Measurements from ENCODE around the gene MDC1.

The MDC1 gene

DNA sequence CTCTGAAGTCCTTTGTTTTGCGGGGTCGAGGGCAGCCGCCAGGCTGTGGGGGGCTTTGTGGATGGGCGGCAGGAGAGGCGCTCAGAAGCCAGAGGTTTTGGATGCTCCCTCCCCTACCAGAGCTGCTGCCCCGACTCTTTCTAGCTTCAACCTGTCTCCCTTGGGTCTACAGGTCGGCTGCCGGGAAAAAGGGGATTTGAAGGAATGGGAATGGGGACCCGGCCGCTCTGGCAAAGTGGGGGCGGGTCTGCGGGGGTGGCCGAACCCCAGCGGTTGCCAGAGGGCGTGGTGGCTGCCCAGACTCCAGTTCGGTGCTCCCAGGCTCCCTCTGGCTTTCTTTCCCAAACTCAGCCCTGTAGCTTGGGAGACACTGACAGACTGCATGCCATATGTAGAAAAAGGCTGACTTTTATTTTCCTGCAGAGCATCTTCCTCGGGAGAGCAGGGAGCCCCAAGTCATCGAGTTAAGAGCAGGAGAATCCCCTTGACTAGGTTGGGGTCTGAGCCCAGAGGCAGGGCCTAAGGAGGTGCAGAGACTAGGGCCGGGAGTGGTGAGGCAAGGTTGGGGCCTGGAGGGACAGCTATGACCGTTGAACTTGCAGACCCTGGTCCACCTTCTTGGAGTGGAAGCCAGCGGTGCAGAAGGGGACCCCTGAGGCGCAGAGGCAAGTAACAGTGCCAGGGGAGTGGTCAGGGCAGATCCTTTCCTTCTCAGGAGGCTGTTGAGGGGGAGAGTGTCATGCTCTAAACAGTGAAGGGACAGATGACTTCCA lies 29.2 kb downstream of the MDC1 start:
- peaks cover 16% of the 10 kb centered on the region for H3K4me1 ChIP-seq (ENCODE audit: insufficient read depth, low read length)
- peak overlapping the region; percentile 87 for H3K9ac ChIP-seq (ENCODE audit: low read depth, low read length)
- H3K9me3 ChIP-seq (ENCODE audit: control insufficient read depth, insufficient read depth, low read length), result no peaks in the 10 kb centered on the region
- H3K36me3 ChIP-seq (ENCODE audit: insufficient read depth, low read length), result no peaks in the 10 kb centered on the region

DNA sequence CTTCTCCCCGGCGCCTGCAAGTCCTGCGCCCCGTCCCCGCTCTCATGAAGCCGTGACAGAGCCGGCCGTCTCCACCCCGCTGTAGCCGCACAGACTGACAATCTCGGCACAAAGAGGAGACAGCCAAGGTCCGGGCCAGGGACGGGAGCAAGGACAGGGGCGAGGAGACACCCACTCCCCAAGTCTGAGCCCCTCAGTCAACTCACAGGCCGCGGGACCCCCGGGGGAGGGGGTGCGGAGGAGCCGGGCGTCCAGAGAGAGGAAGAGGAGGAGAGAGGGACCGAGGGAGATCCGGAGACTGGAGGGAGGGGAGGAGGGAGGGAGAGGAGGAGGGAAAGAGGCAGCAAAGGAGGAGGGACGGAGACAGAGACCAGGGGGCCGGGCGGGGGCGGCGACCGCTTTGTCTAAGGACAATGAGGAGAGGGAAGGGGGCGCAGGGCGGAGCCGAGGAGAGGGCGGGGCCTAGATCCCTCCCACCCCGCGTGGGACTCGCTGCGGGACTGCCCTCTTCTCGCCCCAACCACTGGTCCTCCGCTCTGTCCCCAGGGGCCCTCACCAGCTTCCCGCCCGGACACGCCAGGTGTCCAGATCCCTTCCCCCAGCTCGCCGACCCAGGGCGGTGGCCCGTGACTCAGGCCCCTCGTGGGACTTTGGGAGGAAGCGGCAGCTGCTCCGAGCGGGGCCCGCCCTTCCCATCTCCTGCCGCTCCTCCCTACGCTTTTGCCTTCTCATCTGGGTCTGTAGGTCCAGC lies 30.0 kb downstream of the MDC1 start:
- peaks cover 16% of the 10 kb centered on the region for H3K4me1 ChIP-seq (ENCODE audit: insufficient read depth, low read length)

DNA sequence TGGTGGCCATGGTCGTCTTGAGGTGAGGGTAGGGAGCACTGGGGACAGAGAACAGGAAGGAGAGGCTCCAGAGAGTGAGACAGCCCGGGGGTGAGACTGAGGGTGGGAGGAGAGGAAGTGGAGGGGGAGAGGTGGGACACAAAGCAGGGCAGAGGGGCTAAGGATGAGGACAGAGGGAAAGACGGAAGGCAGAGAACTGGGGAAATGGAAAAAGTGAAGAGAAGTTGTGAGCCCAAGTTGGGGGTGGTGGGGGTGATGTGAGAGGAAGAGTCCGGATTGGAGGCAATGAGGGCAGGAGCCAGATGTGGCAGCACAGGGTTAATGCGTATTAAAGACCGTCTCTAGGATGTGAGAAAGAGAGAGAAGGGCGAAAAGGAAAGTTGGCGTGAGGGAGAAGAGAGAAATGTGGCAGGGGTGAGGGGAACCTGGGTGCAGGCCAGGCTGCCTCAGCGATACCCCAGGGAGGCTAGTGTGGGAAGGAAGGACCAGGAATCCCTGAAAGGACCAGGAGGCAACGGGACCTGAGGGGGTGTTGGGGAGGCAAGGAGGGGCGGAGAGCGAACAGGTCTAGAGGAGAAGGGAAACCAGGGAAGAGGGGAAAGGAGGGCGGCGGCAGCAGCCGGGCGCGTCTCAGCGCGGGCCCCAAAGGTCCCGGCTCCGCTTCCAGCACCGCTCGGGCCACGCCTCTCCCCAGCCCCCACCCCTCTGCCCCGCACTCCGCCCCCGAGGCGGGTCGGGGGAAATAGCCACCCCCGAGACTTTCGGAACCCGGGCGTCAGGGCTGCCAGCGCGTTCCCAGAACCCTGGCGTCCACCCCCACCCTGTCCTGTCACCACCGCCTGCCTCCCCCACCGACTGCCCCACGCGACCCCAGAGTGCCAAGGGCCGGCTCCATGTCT lies 30.8 kb downstream of the MDC1 start, which contains the start of gene PPP1R18:
Gene PPP1R18 (minus strand): TSS at position 637 of the 899 bp plus-strand sequence. CDS start 627 bp downstream, at position 10.
- Histone ChIP-seq H3K9ac (ENCODE audit: low read depth, low read length) (peak within 1 kb of the TSS; percentile 87), H3K4me1 (ENCODE audit: insufficient read depth, low read length) (peaks cover 15% of the 10 kb centered on the region), H3K36me3 (ENCODE audit: insufficient read depth, low read length) (no peaks in the 10 kb centered on the region), H3K9me3 (ENCODE audit: control insufficient read depth, insufficient read depth, low read length) (no peaks in the 10 kb centered on the region)

More for the DNA sequence above, 30.0 kb downstream of the MDC1 start:
- no peaks in the 10 kb centered on the region for H3K36me3 ChIP-seq (ENCODE audit: insufficient read depth, low read length)
- H3K9me3 ChIP-seq (ENCODE audit: control insufficient read depth, insufficient read depth, low read length), result no peaks in the 10 kb centered on the region
- peak overlapping the region; percentile 87 for H3K9ac ChIP-seq (ENCODE audit: low read depth, low read length)

DNA sequence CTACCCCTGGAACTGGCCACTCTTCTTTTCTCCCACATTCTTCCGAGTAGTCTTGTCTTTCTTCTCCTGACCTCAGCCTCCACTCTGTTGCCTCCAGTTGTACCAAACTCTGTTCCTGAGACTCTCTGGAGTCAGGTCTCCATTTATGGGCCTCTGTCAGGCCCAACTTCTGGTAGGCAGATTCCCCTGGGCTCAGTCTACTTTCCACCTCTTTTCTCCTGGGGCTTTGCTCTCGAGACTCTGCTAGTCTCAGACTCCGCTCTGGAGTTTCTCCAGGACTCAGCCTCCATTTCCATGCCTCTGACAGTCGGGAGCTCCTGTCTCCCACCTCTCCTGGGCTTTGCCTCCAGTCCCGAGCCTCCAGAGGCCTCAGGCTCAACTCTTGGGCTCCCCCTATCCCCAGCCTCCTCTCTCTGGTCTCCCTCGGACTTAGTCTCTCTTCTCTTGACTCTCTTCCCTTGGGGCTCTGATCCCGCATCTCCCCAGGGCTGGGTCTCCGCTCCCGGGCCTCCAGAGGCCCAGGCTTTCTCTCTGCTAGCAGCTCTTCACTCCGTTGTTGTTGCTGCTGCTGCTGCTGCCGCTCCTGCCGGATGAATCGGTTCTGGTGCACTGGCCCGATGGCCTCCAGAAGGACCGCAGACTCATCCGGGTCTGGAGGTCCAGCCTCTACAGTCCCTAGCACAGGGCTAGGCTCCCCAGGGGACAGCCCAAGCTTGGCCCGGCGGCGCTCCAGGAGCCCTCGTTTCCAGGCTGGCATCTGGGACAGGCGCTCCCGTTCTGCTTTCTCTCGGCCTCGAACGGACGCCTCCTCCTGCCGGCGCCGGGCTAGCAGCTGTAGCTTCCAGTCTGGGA lies 31.7 kb downstream of the MDC1 start:
- Histone ChIP-seq H3K9ac (ENCODE audit: low read depth, low read length) (peak overlapping the region; percentile 87), H3K4me1 (ENCODE audit: insufficient read depth, low read length) (peaks cover 14% of the 10 kb centered on the region), H3K36me3 (ENCODE audit: insufficient read depth, low read length) (no peaks in the 10 kb centered on the region), H3K9me3 (ENCODE audit: control insufficient read depth, insufficient read depth, low read length) (no peaks in the 10 kb centered on the region)

DNA sequence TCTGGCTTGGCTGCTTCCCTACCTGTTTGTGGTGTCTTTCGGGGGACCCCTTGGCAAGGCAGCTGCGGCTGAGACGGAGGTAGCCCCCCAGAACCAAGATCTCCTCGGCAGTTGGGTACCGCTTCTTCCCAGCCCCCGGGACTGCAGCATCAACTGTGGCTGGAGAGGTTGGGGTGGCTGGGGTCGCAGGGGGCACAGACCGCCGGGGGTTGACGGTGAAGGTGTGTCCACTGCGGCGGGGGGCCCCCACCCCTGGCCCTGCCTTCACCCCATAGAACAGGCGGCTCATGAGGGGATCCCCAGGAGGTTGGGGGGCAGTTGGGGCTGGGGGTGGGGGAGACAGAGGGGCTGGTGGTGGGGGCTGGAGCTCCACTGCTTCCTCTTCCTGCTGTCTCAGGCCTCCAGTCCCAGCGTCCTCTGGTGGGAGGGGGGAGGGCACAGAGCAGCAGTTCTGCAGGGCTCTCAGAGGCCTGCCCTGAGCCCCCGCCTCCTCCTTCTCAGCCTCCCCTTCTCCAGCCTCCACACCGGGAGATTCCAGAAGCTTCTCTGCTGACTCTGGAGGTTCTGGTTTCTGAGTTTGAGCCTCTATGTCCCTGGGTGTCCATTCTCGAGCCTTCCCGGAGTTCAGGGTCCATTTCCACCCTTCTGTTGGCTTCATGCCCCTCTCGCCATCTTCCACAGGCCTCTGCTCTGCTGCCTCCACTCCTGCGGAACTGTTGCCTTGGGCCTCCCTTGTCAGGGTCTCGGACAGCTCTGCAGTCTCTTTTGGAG lies 32.5 kb downstream of the MDC1 start:
- Histone ChIP-seq H3K9me3 (ENCODE audit: control insufficient read depth, insufficient read depth, low read length) (no peaks in the 10 kb centered on the region), H3K9ac (ENCODE audit: low read depth, low read length) (peak overlapping the region; percentile 87), H3K4me1 (ENCODE audit: insufficient read depth, low read length) (peaks cover 22% of the 10 kb centered on the region), H3K36me3 (ENCODE audit: insufficient read depth, low read length) (no peaks in the 10 kb centered on the region)

DNA sequence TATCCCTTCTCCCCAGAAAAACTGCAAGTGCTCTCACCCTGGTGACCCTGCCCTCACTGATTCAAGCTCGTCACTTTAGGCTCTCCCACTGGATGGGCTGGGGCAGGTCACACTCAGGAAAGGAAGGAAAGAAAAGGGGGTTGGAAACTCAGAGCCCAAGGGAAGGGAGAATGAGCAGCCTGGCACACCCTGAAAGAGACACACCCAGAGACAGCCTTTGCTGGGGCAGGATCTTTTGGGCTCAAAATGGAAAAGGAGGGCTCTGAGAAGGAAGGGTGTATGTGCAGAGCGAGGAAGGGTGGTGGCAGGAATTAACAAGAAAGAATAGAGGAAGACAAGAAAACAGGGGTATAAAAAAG lies 33.1 kb downstream of the MDC1 start:
- Histone ChIP-seq H3K9me3 (ENCODE audit: control insufficient read depth, insufficient read depth, low read length) (no peaks in the 10 kb centered on the region), H3K36me3 (ENCODE audit: insufficient read depth, low read length) (no peaks in the 10 kb centered on the region), H3K9ac (ENCODE audit: low read depth, low read length) (peak overlapping the region; percentile 84; the same call in 1 of the 2 replicates), H3K4me1 (ENCODE audit: insufficient read depth, low read length) (peaks cover 24% of the 10 kb centered on the region)

DNA sequence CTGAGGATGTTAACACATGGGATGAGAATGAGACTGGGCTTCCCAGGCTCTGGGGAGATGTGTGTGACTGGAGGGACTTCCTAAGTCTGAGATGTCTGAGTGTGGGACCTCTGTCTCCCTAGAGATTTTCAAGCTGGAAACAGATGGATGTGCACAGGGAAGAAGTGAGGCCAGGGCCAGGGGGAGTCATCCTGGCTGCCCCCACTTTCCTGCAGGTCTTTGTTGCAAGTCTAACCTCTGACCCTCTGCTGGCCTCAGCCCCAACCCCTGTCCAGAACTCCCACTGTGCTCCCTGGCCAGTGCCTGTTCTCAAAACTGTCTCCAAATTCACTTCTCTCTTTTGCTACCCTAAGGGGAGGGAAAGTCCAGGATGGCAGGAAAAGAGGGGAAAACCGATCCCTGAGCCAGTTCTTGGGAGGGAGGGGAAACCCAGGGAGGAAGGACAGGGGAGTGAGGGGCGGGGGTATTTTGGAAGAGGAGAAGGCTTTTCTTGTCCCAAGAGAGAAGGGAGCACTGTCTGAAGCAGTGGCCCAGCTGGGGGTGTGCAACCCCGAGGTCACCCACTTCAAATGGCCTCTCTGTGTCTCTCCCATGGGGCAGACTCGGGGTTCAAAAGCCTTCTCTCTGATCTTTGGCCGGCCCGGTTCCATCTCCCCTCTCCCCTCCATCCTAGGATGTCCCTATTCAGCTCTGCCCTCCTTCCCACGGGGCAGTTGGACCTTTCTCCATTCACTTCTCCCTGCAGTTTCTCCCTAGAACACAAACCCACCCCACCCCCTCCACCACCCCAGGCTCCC lies 33.7 kb downstream of the MDC1 start:
- Histone ChIP-seq H3K9ac (ENCODE audit: low read depth, low read length) (peak overlapping the region; percentile 84; the same call in 1 of the 2 replicates), H3K4me1 (ENCODE audit: insufficient read depth, low read length) (peaks cover 24% of the 10 kb centered on the region), H3K36me3 (ENCODE audit: insufficient read depth, low read length) (peaks cover 3% of the 10 kb centered on the region; the same call in 1 of the 2 replicates), H3K9me3 (ENCODE audit: control insufficient read depth, insufficient read depth, low read length) (no peaks in the 10 kb centered on the region)

DNA sequence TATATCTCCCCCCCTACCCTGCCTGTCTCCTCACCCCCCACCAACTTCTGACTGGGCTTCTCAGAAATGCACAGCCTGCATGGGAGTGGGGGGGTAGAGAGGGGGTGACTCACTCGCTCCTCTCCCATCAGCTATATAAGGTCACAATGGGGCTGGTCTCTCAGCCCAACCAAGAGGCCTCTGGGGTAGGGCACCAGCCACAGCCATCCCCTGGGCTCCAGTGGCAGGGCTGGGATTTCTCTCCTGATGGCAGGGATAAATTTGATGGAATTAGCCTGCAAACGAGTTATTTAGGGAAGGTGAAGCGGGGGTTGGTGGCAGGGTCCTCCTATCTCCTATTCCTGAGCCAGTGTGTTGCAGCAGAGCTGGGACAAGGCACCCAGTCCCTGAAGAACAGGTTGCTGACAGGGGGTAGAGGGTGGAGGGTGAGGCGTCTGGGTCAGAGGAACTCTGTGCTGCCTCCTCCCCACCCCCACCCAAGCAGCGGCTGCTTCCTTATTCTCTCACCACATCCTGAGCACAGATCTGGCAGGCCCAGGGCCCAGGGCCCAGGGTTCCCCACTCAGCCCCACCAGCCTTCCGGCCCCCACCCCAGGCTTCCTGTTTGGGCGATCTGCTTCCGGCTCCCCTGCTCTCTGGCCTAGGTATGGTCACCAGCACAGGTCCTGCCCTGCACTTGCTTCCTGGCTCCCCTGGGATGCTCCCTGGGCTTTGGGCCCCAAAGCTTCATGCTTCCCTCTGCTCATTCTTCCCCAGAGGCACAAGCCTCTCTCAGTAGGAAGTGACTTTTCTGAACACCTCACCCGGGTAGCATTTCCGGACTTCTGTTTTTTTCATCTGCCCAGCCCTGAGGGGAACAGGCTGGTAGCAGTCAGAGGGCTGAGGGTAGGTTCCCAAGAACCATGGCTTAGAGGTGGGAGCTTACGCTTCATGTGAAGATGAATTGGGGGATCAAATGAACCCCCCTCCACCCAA lies 34.7 kb downstream of the MDC1 start:
- no peaks in the 10 kb centered on the region for H3K9me3 ChIP-seq (ENCODE audit: control insufficient read depth, insufficient read depth, low read length)
- H3K36me3 ChIP-seq (ENCODE audit: insufficient read depth, low read length), result peaks cover 5% of the 10 kb centered on the region
- peaks cover 24% of the 10 kb centered on the region for H3K4me1 ChIP-seq (ENCODE audit: insufficient read depth, low read length)
- H3K9ac ChIP-seq (ENCODE audit: low read depth, low read length), result peak overlapping the region; percentile 84

DNA sequence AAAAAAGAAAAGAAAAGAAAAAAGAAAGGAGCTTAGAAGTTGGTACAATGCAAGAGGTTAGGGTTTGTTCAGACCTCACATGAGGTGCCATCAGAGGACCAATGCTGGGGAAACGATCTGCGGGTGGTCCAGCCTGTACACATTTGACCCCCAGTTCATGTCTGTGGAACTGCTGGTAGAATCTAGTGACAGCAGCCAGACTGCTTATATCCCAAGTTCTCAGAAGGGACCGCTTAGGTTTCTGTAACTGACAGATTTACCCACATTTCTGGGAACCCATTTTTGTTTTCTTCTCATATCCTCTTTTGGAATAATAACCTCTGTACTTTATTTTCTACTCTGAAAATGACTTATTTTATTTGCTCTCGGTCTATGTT lies 35.3 kb downstream of the MDC1 start:
- Histone ChIP-seq H3K9ac (ENCODE audit: low read depth, low read length) (peak overlapping the region; percentile 84; the same call in 1 of the 2 replicates), H3K4me1 (ENCODE audit: insufficient read depth, low read length) (peaks cover 24% of the 10 kb centered on the region), H3K36me3 (ENCODE audit: insufficient read depth, low read length) (peaks cover 5% of the 10 kb centered on the region), H3K9me3 (ENCODE audit: control insufficient read depth, insufficient read depth, low read length) (no peaks in the 10 kb centered on the region)

DNA sequence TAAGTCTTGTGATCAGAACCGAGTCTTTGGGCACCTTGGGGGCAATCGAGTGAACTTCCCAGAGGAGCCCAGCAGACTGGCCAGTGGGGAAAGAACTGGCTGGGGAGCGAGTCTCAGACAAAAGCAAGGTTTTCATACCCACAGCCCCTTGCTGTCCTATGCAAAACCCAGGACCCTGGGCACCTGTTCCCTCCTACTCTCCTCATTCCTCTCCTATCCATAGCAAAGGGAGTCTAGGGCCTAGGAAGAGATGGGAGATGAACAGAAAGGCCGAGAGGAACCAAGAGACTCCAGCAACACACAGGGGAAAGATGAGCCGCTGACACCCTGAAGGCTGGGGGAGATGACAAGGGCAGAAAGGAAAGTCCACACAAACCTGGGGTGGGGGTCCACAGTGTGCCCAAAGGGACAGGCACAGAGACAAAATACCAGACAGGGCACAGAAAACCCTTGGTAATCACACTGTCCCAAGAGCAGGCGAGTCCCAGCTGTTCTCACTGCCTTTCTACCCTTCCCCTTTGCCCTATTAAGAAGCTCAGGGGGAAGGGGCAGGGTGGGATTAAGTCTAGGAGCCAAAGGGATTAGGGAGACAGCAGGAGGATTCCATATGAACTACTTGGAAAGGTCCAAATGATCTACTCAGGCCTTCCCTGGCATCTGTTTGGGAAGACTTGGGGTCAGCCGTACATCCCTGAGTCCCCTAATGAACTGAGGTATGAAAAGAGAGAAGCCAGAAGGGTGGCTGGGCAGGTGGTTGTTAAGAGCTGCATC lies 37.1 kb downstream of the MDC1 start:
- H3K9ac ChIP-seq (ENCODE audit: low read depth, low read length), result peak overlapping the region; percentile 28; the same call in 1 of the 2 replicates
- peaks cover 9% of the 10 kb centered on the region for H3K36me3 ChIP-seq (ENCODE audit: insufficient read depth, low read length)
- H3K4me1 ChIP-seq (ENCODE audit: insufficient read depth, low read length), result peaks cover 20% of the 10 kb centered on the region
- H3K9me3 ChIP-seq (ENCODE audit: control insufficient read depth, insufficient read depth, low read length), result no peaks in the 10 kb centered on the region

Data from ES-I3 (cell line).